Large intestine (tissue), 3 donors: ENCODE measurements around the gene GLUL. TPM values are rescaled to one million over a fixed set of nuclear protein-coding genes. Genes with fewer than 3 reads are reported as not detected.
A peak's percentile ranks its signal among the peaks of the same experiment; 100 is the strongest.

Experiments used
- DNase-seq, 2 donors: peaks; one replicate each; pipeline versions ENCODE4 v3.0.0 to v3.0.0-alpha.2; 2013
- H3K27ac ChIP-seq: one replicate; pipeline ENCODE4 v1.5.1; 2013; ENCODE audit warnings: low read length
- H3K27me3 ChIP-seq: 2 replicates; pipeline ENCODE4 v1.6.1; 2013; ENCODE audit warnings: low read length; ENCODE audit not compliant: control insufficient read depth, insufficient read depth
- H3K36me3 ChIP-seq: 2 replicates; pipeline ENCODE4 v1.6.1; 2013; ENCODE audit warnings: low read length; ENCODE audit not compliant: control insufficient read depth, insufficient read depth
- H3K4me1 ChIP-seq: one replicate; pipeline ENCODE4 v1.6.1; 2013; ENCODE audit warnings: low read length; ENCODE audit not compliant: control insufficient read depth, insufficient read depth
- H3K4me3 ChIP-seq: one replicate; pipeline ENCODE4 v1.5.1; 2013; ENCODE audit warnings: low read length
- H3K9me3 ChIP-seq: one replicate; pipeline ENCODE4 v1.6.1; 2013; ENCODE audit warnings: mild to moderate bottlenecking, low read depth, low read length, moderate library complexity; ENCODE audit not compliant: control insufficient read depth
- WGBS: methylation state at CpG from one replicate; pipeline ENCODE4 v1.1.5; 2013; ENCODE audit warnings: low lambda C conversion rate; ENCODE audit not compliant: insufficient coverage; 5-methylcytosine and 5-hydroxymethylcytosine counted together
- polyA plus RNA-seq: library from polyadenylated mRNA; unstranded; fragments of 120-200 nt; gene quantifications from one replicate; pipeline ENCODE4 v1.2.1, GENCODE V29; 2013

The GLUL gene
- polyA plus RNA-seq, 1 donor = 164 TPM

- H3K27me3 ChIP-seq = no peaks in the 10 kb centered on the region
- no peak overlapping the region for H3K27ac ChIP-seq
- H3K36me3 ChIP-seq = no peaks in the 10 kb centered on the region
- peak; percentile 44 to 51 for DNase-seq
- no CpG with 5 or more reads among the region's 8 CpGs for WGBS
- H3K4me1 ChIP-seq = no peaks in the 10 kb centered on the region
- H3K9me3 ChIP-seq = no peaks in the 10 kb centered on the region
- no peak overlapping the region for H3K4me3 ChIP-seq
Observed at GRCh38 chr1:182397653-182398393, 6.2 kb upstream of the GLUL start.

- peaks cover 4% of the 10 kb centered on the region for H3K4me1 ChIP-seq
- no peak overlapping the region for H3K4me3 ChIP-seq
- no peaks in the 10 kb centered on the region for H3K9me3 ChIP-seq
- H3K27me3 ChIP-seq = no peaks in the 10 kb centered on the region
- no peak for DNase-seq
- 100% methylated on average over 1 of the region's 3 CpGs for WGBS
- no peaks in the 10 kb centered on the region for H3K36me3 ChIP-seq
- H3K27ac ChIP-seq = no peak overlapping the region
Observed at GRCh38 chr1:182395906-182396305, 4.3 kb upstream of the GLUL start.

GRCh38 chr1:182394055-182394775, 2.6 kb upstream of the GLUL start:
- no peaks in the 10 kb centered on the region for H3K9me3 ChIP-seq
- no peak overlapping the region for H3K27ac ChIP-seq
- no peak for DNase-seq
- no peaks in the 10 kb centered on the region for H3K27me3 ChIP-seq
- H3K4me3 ChIP-seq = no peak overlapping the region
- WGBS = 50% methylated on average over 4 of the region's 5 CpGs
- no peaks in the 10 kb centered on the region for H3K36me3 ChIP-seq
- H3K4me1 ChIP-seq = peaks cover 4% of the 10 kb centered on the region

- Histone ChIP-seq H3K27ac (peak overlapping the region; percentile 85), H3K27me3 (no peaks in the 10 kb centered on the region), H3K4me3 (peak overlapping the region; percentile 73), H3K4me1 (peaks cover 4% of the 10 kb centered on the region), H3K36me3 (peaks cover 13% of the 10 kb centered on the region), H3K9me3 (no peaks in the 10 kb centered on the region)
- WGBS = 57% methylated on average over 3 of the region's 47 CpGs
- DNase-seq = peak in 1 of 2 donors; percentile 71
Observed at GRCh38 chr1:182392050-182393028, 749 bp upstream of the GLUL start.

- Histone ChIP-seq H3K9me3 (no peaks in the 10 kb centered on the region), H3K4me1 (peaks cover 4% of the 10 kb centered on the region), H3K4me3 (peak overlapping the region; percentile 73), H3K36me3 (peaks cover 26% of the 10 kb centered on the region), H3K27ac (peak overlapping the region; percentile 83), H3K27me3 (no peaks in the 10 kb centered on the region)
- DNase-seq = no peak
- WGBS = no CpG with 5 or more reads among the region's 35 CpGs
Observed at GRCh38 chr1:182391028-182391361, 595 bp downstream of the GLUL start.

- H3K4me3 ChIP-seq = peak overlapping the region; percentile 73
- no peak overlapping the region for H3K27ac ChIP-seq
- peaks cover 37% of the 10 kb centered on the region for H3K36me3 ChIP-seq
- no peaks in the 10 kb centered on the region for H3K9me3 ChIP-seq
- peak in 1 of 2 donors; percentile 26 for DNase-seq
- WGBS = no CpG with 5 or more reads among the region's 13 CpGs
- peaks cover 4% of the 10 kb centered on the region for H3K4me1 ChIP-seq
- no peaks in the 10 kb centered on the region for H3K27me3 ChIP-seq
Observed at GRCh38 chr1:182389619-182390047, 2.0 kb downstream of the GLUL start.

GRCh38 chr1:182388392-182389134, 3.0 kb downstream of the GLUL start:
- H3K36me3 ChIP-seq = peaks cover 48% of the 10 kb centered on the region
- DNase-seq = no peak
- no peaks in the 10 kb centered on the region for H3K27me3 ChIP-seq
- peaks cover 4% of the 10 kb centered on the region for H3K4me1 ChIP-seq
- no CpG with 5 or more reads among the region's 5 CpGs for WGBS
- H3K9me3 ChIP-seq = no peaks in the 10 kb centered on the region
- no peak overlapping the region for H3K27ac ChIP-seq
- H3K4me3 ChIP-seq = peak overlapping the region; percentile 73

- Histone ChIP-seq H3K4me3 (no peak overlapping the region), H3K27ac (no peak overlapping the region), H3K4me1 (peaks cover 3% of the 10 kb centered on the region), H3K36me3 (peaks cover 52% of the 10 kb centered on the region), H3K9me3 (no peaks in the 10 kb centered on the region), H3K27me3 (no peaks in the 10 kb centered on the region)
- DNase-seq = no peak
- WGBS = no CpG with 5 or more reads among the region's 2 CpGs
Observed at GRCh38 chr1:182387566-182387965, 4.0 kb downstream of the GLUL start.

GRCh38 chr1:182386980-182387379, 4.6 kb downstream of the GLUL start:
- no CpG with 5 or more reads among the region's 5 CpGs for WGBS
- H3K36me3 ChIP-seq = peaks cover 54% of the 10 kb centered on the region
- H3K27ac ChIP-seq = no peak overlapping the region
- DNase-seq = no peak
- H3K27me3 ChIP-seq = no peaks in the 10 kb centered on the region
- no peaks in the 10 kb centered on the region for H3K9me3 ChIP-seq
- H3K4me3 ChIP-seq = no peak overlapping the region
- H3K4me1 ChIP-seq = no peaks in the 10 kb centered on the region
